ENCODE measurements around the gene FRAS1.

DNA sequence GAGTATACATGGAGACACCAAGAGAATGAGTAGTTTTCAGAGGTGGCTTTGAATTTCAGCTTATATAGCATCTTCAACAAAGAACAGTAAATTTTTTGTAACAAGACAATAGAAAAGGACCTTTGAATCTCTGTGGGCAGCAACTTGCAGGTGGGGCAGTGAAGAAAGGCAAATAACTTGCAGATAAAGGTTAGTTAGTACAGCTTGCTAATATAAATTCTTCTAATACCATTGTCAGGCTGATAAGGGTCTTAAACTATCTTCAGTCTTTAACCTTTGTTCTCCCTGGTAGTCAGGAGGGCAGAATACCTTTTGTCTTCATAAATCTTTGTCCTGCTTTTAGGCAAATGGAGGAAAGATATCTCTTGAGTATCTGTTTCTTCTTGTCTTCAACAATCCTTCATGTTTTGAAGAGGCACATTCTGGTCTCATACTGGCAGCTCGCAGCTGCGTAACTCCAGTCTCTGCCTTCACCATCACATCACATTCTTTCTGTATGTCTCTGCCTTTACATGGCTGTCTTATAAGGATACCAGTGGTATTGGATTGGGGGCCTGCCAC is 510.5 kb downstream of the FRAS1 start:
- no peak for TF ChIP-seq CTCF (IDR thresholded peaks at IDR 0.05)
- no peak for TF ChIP-seq POLR2A (IDR thresholded peaks at IDR 0.05)

All from heart left ventricle (tissue), 13 donors.